GM12891 (cell line): ENCODE data around the gene PHF19. TPM values are rescaled to one million over a fixed set of nuclear protein-coding genes. Genes with fewer than 3 reads are reported as not detected.
A peak's percentile ranks its signal among the peaks of the same experiment; 100 is the strongest.

ENCODE experiments used
- DNase-seq: peaks from one replicate; pipeline ENCODE4 v3.0.0; 2011; ENCODE audit warnings: low spot score; ENCODE audit not compliant: insufficient read length
- FAIRE-seq: peaks from 2 replicates; lab custom pipeline; 2011; peaks lifted over from hg19 to GRCh38; lab: Jason Lieb, UNC
- PAX5 ChIP-seq: IDR thresholded peaks from 2 replicates; pipeline ENCODE4 v1.6.1; 2011; ENCODE audit warnings: low read length, moderate library complexity, mild to moderate bottlenecking; ENCODE audit not compliant: insufficient read depth, severe bottlenecking
- POLR2A ChIP-seq: IDR thresholded peaks from 2 replicates; pipeline ENCODE4 v1.6.1; 2011; ENCODE audit warnings: low read depth, low read length, control low read depth
- POLR2AphosphoS5 ChIP-seq: IDR thresholded peaks from 2 replicates; pipeline ENCODE4 v1.6.1; 2011; ENCODE audit warnings: low read depth, low read length, control low read depth
- POU2F2 ChIP-seq: IDR thresholded peaks from 2 replicates; pipeline ENCODE4 v1.6.1; 2011; ENCODE audit warnings: low read depth, mild to moderate bottlenecking, control low read depth, low read length, moderate library complexity
- SPI1 ChIP-seq: IDR thresholded peaks from 2 replicates; pipeline ENCODE4 v1.6.1; 2011; ENCODE audit warnings: low read depth, low read length, control low read depth
- TAF1 ChIP-seq: IDR thresholded peaks from 2 replicates; pipeline ENCODE4 v1.6.1; 2011; ENCODE audit warnings: low read depth, low read length, control low read depth
- polyA plus RNA-seq: library from polyadenylated mRNA; unstranded; fragments of >200 nt; gene quantifications from one replicate; pipeline ENCODE4 v1.2.1, GENCODE V29; 2012; ENCODE audit warnings: low read depth, missing spikeins, inconsistent platforms; ENCODE audit not compliant: missing spikeins

PHF19 gene
- polyA plus RNA-seq: 65.4 TPM

DNA sequence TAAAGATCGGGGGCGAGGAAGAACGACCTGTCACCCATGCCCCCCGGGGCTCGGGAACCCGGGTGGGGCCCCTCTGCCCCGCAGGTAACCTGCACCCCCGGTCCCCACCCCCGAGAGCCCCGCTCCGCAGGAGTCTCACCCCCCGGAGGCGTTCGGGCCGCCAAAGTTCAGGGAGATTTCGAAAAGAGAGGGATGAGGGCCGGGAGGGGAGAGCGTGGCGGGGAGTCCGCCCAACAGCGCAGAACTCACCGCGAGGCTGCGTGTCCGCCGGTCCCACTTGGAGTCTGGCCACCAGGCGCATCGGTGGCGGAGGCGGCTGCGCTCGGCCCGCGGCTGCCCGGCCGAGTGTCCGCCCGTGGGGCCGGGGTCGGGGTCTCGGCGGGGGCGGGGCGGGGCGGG is at the start of gene PHF19:
Gene PHF19 (minus strand): TSS at position 347 of the 399 bp plus-strand sequence. CDS start 2,447 bp downstream, outside the sequence.
- no peak for FAIRE-seq
- TF ChIP-seq POLR2AphosphoS5 (no peak), SPI1 (no peak), TAF1 (no peak), PAX5 (no peak), POLR2A (no peak), POU2F2 (no peak)
- peak; percentile 55 for DNase-seq

DNA sequence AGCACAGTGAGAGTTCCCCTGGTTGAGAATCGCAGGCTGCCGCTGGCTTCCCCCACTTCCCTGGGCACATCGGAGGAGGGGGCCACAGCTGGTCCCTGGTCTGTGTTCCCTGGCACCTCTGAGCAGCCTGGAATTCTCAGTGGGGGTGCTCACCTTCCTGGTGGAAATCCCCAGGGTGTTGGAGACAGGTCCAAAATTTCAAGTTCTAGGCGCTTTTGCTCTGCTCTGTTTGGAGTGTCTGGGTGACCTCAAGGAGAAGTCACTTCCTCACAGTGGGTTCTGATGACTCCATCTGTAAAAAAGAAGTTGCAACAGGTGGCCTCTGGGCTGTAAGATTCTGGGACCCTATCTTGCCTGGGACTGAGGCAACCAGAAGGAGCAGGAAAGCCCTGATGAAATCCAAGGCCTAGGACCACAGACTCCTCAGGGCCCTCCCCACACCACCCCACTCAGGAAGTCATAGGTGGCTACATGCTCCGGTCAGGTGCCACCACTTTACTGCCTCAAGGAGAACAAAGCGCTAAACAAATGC is 49.5 kb upstream of the PHF19 start, which contains the start of gene TRAF1:
Gene TRAF1 (minus strand): TSS at position 400 of the 532 bp plus-strand sequence. CDS start 721 bp downstream, outside the sequence.
- peak; percentile 92 for FAIRE-seq
- TF ChIP-seq POU2F2 (no peak), PAX5 (no peak), POLR2AphosphoS5 (no peak; the same call in 1 of the 2 replicates), POLR2A (peak; percentile 16; the same call in 1 of the 2 replicates), SPI1 (peak; percentile 91)
- no peak for DNase-seq

DNA sequence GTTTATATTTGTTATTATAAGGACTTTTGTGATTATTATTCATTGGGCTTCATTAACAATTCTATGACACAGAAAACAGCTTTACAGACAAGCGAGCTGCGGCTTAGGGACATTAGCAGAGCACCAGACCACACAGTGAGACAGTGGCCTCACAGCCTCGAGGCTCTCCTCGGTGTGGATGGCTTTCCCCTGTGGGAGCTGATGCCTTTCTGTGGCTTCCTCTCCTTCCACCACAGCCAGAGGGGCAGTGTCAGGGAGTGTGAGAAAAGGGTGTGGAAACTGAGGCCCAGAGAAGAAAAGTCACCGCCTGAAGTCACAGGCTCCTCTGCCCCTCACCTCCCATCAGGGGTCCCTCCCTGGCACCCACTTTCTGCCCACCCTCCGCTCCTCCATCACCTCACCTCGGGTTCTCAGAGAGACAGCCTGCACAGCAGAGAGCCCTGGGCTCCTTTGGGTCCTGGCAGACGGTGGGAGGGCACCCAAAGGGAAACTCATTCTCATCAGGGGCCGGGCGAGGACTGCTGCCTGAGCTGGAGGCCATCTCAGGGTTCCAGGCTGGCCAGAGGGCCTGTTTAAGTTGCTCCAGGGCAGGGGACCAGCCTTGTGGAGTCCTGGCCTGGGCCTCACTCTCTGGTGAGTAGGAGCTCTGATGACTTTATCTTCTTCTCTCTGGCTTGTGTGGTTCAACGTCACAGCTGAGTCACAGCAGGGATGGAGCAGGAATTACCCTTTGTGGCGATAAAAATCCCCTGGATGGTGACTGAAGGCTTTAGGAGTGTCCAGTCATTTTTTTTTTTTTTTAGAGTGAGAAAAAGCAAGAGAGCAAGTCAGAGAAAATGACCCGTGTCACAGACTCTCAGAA is 48.8 kb upstream of the PHF19 start:
- no peak for DNase-seq
- TF ChIP-seq POU2F2 (peak; percentile 79; the same call in 1 of the 2 replicates), PAX5 (no peak), SPI1 (no peak), POLR2AphosphoS5 (peak; percentile 98), POLR2A (peak; percentile 99), TAF1 (peak; percentile 94)
- FAIRE-seq: no peak

DNA sequence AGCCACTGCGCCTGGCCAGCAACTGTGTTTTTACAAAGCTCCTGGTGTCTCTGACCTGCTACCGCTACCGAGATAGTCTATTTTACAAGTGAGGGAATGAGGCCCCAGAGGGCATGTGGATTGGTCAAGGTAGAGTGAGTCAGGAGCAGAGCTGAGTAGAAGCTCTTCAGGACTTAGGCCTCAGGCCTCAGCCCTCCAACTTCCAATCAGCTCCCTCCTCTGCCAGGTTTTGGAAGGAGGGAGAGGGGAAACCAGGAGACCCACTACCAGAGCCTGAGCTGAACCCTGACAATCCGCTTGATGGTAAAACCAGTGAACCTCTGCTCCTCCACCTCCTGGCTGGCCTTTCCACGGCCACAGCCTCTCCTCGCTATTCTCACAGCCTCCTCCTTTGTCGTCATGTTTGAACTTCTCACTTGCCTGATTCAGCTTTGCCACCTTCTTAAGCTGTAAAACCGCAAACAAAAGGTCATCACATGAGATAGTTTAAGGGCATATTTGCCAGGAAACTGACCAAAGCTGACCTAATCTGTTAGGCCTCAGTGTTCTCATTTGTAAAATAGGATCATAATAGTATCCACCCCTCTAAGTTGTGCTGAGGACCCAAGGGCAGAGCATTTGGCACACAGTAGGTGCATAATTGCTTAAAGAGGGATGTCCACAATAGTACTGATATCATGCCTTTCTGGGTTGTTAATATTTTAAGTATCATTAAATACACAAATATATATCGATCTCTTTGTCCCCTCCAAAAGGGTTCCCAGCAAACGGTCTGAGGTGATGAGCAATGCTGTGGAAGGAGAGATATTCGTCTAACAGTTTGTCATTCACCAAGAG is 47.9 kb upstream of the PHF19 start:
- TF ChIP-seq POU2F2 (peak; percentile 69), POLR2AphosphoS5 (peak; percentile 39), TAF1 (no peak), POLR2A (peak; percentile 64; the same call in 1 of the 2 replicates)
- DNase-seq (no peak), FAIRE-seq (no peak)

DNA sequence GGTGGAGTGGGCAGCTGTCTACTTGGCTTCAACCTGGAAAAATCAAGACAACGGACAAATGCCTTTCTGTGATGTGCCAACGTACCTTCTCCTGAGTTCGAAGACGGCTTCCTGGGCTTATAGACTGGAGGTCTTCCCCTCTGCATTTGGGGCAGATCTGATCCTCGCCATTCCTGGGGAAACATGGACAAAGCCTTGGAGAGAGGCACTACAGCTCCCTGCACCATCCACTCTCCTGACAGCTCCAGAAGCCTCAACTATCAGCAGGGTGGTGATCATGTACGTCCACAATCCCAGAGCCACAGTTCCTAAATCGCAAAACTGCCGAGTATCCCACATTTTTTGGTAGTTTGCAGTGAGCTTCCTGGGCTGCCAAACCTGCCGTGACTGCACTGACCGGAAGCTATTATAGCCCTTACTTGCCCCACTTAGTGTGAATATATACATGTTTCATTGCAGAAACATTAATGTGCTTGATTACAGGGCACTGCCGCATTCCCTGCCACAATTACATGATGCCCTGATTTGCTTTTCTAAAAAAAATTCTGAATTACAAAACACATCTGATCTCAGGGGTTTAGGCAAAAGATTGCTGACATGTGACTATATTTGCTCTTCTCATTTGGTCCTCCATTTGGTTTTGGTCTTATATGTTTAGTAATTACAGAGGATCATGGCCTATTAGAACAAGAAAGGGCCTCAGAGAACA is 46.8 kb upstream of the PHF19 start:
- DNase-seq (no peak), FAIRE-seq (no peak)
- TF ChIP-seq POLR2AphosphoS5 (peak; percentile 82), SPI1 (no peak), POLR2A (peak; percentile 59)

DNA sequence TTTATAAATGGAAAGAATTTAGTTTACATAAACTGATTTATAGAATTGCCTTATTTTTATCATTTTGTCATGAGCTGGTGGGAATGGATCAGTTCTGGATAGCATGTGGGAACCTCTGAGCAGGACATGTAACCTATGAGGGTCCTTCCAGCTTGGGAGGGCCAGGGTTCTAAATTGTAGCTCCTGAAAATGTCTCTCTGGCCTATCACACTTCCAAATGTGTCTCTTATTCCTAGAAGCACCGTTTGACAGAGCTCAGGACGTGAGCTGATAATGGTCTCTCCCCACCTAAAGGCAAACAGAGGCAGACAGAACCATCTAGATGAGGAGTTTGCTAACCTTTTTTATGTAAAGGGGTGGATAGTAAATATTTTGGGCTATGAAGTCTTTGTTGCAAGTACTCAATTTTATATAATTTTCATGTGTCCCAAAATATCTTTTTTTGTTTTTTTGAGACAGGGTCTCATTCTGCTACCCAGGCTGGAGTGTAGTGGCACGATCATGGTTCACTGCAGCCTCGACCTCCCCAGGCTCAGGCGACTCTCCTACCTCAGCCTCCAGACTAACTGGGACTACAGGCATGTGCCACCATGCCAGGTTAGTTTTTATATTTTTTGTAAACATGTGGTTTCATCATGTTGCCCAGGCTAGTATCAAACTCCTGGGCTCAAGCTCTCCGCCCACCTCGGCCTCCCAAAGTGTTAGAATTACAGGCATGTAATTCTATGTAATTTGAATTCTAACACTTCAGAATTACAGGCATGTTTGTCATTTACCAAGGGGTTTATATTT is 45.6 kb upstream of the PHF19 start:
- FAIRE-seq (no peak), DNase-seq (no peak)
- no peak for TF ChIP-seq TAF1
- no peak; the same call in 1 of the 2 replicates for TF ChIP-seq POU2F2
- TF ChIP-seq POLR2A: peak; percentile 67
- no peak for TF ChIP-seq SPI1
- TF ChIP-seq POLR2AphosphoS5: peak; percentile 46
- TF ChIP-seq PAX5: no peak

DNA sequence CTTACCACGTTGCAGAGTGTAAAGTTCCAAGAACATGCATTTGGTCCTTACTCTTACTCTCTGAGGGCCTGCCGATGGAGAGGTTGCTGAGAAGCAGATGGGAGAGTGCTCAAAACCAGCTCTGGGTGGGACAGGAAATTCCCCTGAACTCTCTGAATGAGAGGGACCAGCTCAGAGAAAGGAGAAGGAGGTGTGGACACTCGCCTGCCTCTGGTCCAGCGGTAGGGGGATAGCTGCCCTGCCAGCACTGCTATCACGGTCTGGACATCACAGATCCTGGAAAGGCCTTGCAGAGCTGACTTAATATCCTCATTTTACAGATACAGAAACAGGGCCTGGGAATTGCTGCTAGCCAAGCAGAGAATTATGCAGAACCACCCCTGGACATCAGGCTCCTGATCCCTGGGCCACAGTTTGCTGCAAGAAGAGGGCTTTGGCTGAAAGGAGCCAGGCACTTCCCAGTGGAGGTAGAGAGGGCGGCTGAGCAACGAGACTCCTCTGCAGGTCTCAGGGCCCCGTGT is 44.7 kb upstream of the PHF19 start:
- DNase-seq (no peak), FAIRE-seq (no peak)
- peak; percentile 73; the same call in 1 of the 2 replicates for TF ChIP-seq POLR2A
- TF ChIP-seq TAF1: peak; percentile 32; the same call in 1 of the 2 replicates
- no peak for TF ChIP-seq SPI1
- no peak for TF ChIP-seq PAX5
- TF ChIP-seq POLR2AphosphoS5: peak; percentile 88
- 0 out of 2 replicates have a peak, but pooled peaks have one; percentile 32 for TF ChIP-seq POU2F2

DNA sequence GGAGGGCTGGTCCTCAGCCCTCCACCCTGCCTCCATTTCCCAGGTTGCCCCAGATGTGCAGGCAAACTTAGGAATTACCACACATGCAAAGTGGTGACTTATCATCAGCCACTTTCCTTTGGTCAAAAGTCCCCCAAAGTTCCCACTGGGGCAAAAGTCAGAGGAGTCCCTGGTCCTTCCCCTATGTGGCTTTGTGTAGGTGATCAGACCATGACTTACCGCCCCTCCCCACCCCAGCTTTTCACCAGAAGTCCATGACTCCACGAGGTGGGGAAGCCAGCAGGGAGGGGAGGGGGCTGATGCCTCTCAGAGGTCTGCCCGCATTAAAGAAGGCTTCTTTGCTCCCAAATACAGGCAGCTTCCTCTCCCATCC is 43.8 kb upstream of the PHF19 start:
- FAIRE-seq (no peak), DNase-seq (no peak)
- no peak for TF ChIP-seq SPI1
- TF ChIP-seq POU2F2: peak; percentile 81
- no peak for TF ChIP-seq TAF1
- peak; percentile 70; the same call in 1 of the 2 replicates for TF ChIP-seq POLR2AphosphoS5
- TF ChIP-seq PAX5: no peak
- TF ChIP-seq POLR2A: peak; percentile 62; the same call in 1 of the 2 replicates
